ENCODE results near the gene PEMT.

- TF ChIP-seq ZNF347 (CRISPR knock-in tag; IDR thresholded peaks at IDR 0.05; ENCODE audit: low read depth), result no peak
- no peak for TF ChIP-seq EZH2 (IDR thresholded peaks at IDR 0.05; ENCODE audit: borderline replicate concordance, low read depth, low read length)
- no peak for TF ChIP-seq ZNF239 (CRISPR knock-in tag; IDR thresholded peaks at IDR 0.05)
- no peak for TF ChIP-seq XRCC3 (IDR thresholded peaks at IDR 0.05)
- no peak for TF ChIP-seq PHF8 (IDR thresholded peaks at IDR 0.05; ENCODE audit: borderline replicate concordance, low read length)
- TF ChIP-seq, protein P1, sequence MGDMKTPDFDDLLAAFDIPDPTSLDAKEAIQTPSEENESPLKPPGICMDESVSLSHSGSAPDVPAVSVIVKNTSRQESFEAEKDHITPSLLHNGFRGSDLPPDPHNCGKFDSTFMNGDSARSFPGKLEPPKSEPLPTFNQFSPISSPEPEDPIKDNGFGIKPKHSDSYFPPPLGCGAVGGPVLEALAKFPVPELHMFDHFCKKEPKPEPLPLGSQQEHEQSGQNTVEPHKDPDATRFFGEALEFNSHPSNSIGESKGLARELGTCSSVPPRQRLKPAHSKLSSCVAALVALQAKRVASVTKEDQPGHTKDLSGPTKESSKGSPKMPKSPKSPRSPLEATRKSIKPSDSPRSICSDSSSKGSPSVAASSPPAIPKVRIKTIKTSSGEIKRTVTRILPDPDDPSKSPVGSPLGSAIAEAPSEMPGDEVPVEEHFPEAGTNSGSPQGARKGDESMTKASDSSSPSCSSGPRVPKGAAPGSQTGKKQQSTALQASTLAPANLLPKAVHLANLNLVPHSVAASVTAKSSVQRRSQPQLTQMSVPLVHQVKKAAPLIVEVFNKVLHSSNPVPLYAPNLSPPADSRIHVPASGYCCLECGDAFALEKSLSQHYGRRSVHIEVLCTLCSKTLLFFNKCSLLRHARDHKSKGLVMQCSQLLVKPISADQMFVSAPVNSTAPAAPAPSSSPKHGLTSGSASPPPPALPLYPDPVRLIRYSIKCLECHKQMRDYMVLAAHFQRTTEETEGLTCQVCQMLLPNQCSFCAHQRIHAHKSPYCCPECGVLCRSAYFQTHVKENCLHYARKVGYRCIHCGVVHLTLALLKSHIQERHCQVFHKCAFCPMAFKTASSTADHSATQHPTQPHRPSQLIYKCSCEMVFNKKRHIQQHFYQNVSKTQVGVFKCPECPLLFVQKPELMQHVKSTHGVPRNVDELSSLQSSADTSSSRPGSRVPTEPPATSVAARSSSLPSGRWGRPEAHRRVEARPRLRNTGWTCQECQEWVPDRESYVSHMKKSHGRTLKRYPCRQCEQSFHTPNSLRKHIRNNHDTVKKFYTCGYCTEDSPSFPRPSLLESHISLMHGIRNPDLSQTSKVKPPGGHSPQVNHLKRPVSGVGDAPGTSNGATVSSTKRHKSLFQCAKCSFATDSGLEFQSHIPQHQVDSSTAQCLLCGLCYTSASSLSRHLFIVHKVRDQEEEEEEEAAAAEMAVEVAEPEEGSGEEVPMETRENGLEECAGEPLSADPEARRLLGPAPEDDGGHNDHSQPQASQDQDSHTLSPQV (IDR thresholded peaks at IDR 0.05), result no peak
- TF ChIP-seq SMAD4 (CRISPR knock-in tag; conservative IDR thresholded peaks at IDR 0.05), result no peak
- TF ChIP-seq, protein P2, sequence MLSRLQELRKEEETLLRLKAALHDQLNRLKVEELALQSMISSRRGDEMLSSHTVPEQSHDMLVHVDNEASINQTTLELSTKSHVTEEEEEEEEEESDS (CRISPR knock-in tag; IDR thresholded peaks at IDR 0.05), result no peak
- TF ChIP-seq BDP1 (IDR thresholded peaks at IDR 0.05; ENCODE audit: insufficient read depth, insufficient read length), result no peak
Observed at GRCh38 chr17:17527956-17528500, 63.5 kb downstream of the PEMT start.

All from K562 (cell line).